HG02981 (cell line): Measurements from ENCODE around the gene MYO1G.
"Not testable (repeated sequence)": the region's sequence is repeated elsewhere in the genome, so short reads cannot be mapped to it uniquely, and the experiment has no call there.

Experiments used
- ATAC-seq: cut with Tn5 transposase; IDR thresholded peaks from one replicate; pipeline ENCODE4 v1.9.1; 2021; ENCODE audit warnings: mild to moderate bottlenecking, moderate library complexity; ENCODE audit not compliant: unreplicated experiment

MYO1G gene

GRCh38 chr7:44978511-44979366, at the start of gene MYO1G:
MYO1G (minus strand) TSS chr7:44979015; CDS start chr7:44978961, 54 bp downstream.
- ATAC-seq: peak; percentile 62

- ATAC-seq: no peak
These were observed 49.5 kb upstream of the MYO1G start for GRCh38 chr7:45028138-45028919.

GRCh38 chr7:45027774-45028114, 48.9 kb upstream of the MYO1G start:
- peak; percentile 5 for ATAC-seq

- ATAC-seq: peak; percentile 51
These were observed 48.4 kb upstream of the MYO1G start for GRCh38 chr7:45026984-45027773.

- ATAC-seq: no peak
These were observed 47.2 kb upstream of the MYO1G start for GRCh38 chr7:45026013-45026412.

GRCh38 chr7:45025473-45025872, 46.7 kb upstream of the MYO1G start:
- not testable (repeated sequence) for ATAC-seq

GRCh38 chr7:45024126-45024744, 45.4 kb upstream of the MYO1G start:
- ATAC-seq: no peak

- peak; percentile 73 for ATAC-seq
These were observed 42.9 kb upstream of the MYO1G start for GRCh38 chr7:45021604-45022296.

- ATAC-seq: no peak
These were observed 42.1 kb upstream of the MYO1G start for GRCh38 chr7:45020915-45021314.

GRCh38 chr7:45017253-45017652, 38.4 kb upstream of the MYO1G start:
- ATAC-seq: no peak

GRCh38 chr7:45015313-45015712, 36.5 kb upstream of the MYO1G start:
- ATAC-seq: no peak

GRCh38 chr7:45013465-45013967, 34.7 kb upstream of the MYO1G start:
- ATAC-seq: no peak

- ATAC-seq: peak; percentile 83
These were observed 28.9 kb upstream of the MYO1G start for GRCh38 chr7:45007571-45008328.

GRCh38 chr7:45007106-45007505, 28.3 kb upstream of the MYO1G start:
- no peak for ATAC-seq

GRCh38 chr7:45003789-45004188, 25.0 kb upstream of the MYO1G start:
- ATAC-seq: no peak

- ATAC-seq: no peak
These were observed 23.0 kb upstream of the MYO1G start for GRCh38 chr7:45001826-45002225.

- peak; percentile 26 for ATAC-seq
These were observed 22.4 kb upstream of the MYO1G start for GRCh38 chr7:45001138-45001694.

- ATAC-seq: no peak
These were observed 21.5 kb upstream of the MYO1G start, which contains the start of gene CCM2 for GRCh38 chr7:45000093-45001032. CCM2 (plus strand) TSS chr7:45000201; CDS start chr7:45000334, 133 bp downstream.
